ENCODE measurements around the gene TPST1. TPM values are rescaled to one million over a fixed set of nuclear protein-coding genes. Genes with fewer than 3 reads are reported as not detected.

Gene TPST1
- total RNA-seq, 4 donors from 2014 or later: 1.4 to 3.7 (median 3.0) TPM

GRCh38 chr7:66239467-66239856 lies 34.3 kb downstream of the TPST1 start:
- in situ Hi-C loops (cut with MboI; ENCODE audit: low sequenced_read_pairs in 4 of 4) (no loop called here), intact Hi-C loops (cut with DNase I; ENCODE audit: low total_unique reads) (no loop called here)
- no peaks in the 10 kb centered on the region for H3K9me3 ChIP-seq
- DNase-seq (no peak), ATAC-seq (no peak)
- TF ChIP-seq POLR2A (IDR thresholded peaks at IDR 0.05): no peak
- TF ChIP-seq CTCF (IDR thresholded peaks at IDR 0.05 in 4 of 5, conservative IDR thresholded peaks at IDR 0.05 in 1 of 5): no peak
- no peaks in the 10 kb centered on the region for H3K27me3 ChIP-seq
- no peak overlapping the region for H3K27ac ChIP-seq
- no peaks in the 10 kb centered on the region for H3K36me3 ChIP-seq
- no peaks in the 10 kb centered on the region for H3K4me1 ChIP-seq
- H3K4me3 ChIP-seq: no peak overlapping the region

- no peak for ATAC-seq
- Histone ChIP-seq H3K4me3 (no peak overlapping the region), H3K9me3 (no peaks in the 10 kb centered on the region), H3K27me3 (no peaks in the 10 kb centered on the region), H3K4me1 (no peaks in the 10 kb centered on the region), H3K27ac (no peak overlapping the region), H3K36me3 (no peaks in the 10 kb centered on the region)
- in situ Hi-C loops (cut with MboI; ENCODE audit: low sequenced_read_pairs in 4 of 4): no loop called here
- TF ChIP-seq CTCF (IDR thresholded peaks at IDR 0.05 in 4 of 5, conservative IDR thresholded peaks at IDR 0.05 in 1 of 5): no peak
- TF ChIP-seq POLR2A (IDR thresholded peaks at IDR 0.05): no peak
- intact Hi-C loops (cut with DNase I; ENCODE audit: low total_unique reads): no loop called here
- DNase-seq: no peak
Observed at GRCh38 chr7:66245008-66245407, 39.9 kb downstream of the TPST1 start.

GRCh38 chr7:66246554-66247171 lies 41.5 kb downstream of the TPST1 start:
- ATAC-seq (no peak), DNase-seq (no peak)
- Histone ChIP-seq H3K4me3 (no peak overlapping the region), H3K27me3 (no peaks in the 10 kb centered on the region), H3K27ac (no peak overlapping the region), H3K4me1 (no peaks in the 10 kb centered on the region), H3K9me3 (no peaks in the 10 kb centered on the region), H3K36me3 (no peaks in the 10 kb centered on the region)
- TF ChIP-seq CTCF (IDR thresholded peaks at IDR 0.05 in 4 of 5, conservative IDR thresholded peaks at IDR 0.05 in 1 of 5): no peak
- no peak for TF ChIP-seq POLR2A (IDR thresholded peaks at IDR 0.05)
- in situ Hi-C loops (cut with MboI; ENCODE audit: low sequenced_read_pairs in 4 of 4) (no loop called here), intact Hi-C loops (cut with DNase I; ENCODE audit: low total_unique reads) (no loop called here)

GRCh38 chr7:66247380-66248078 lies 42.4 kb downstream of the TPST1 start:
- TF ChIP-seq CTCF (IDR thresholded peaks at IDR 0.05 in 4 of 5, conservative IDR thresholded peaks at IDR 0.05 in 1 of 5) (no peak), POLR2A (IDR thresholded peaks at IDR 0.05) (no peak)
- Histone ChIP-seq H3K27me3 (no peaks in the 10 kb centered on the region), H3K4me3 (no peak overlapping the region), H3K36me3 (no peaks in the 10 kb centered on the region), H3K4me1 (no peaks in the 10 kb centered on the region), H3K27ac (no peak overlapping the region), H3K9me3 (no peaks in the 10 kb centered on the region)
- intact Hi-C loops (cut with DNase I; ENCODE audit: low total_unique reads) (no loop called here), in situ Hi-C loops (cut with MboI; ENCODE audit: low sequenced_read_pairs in 4 of 4) (no loop called here)
- DNase-seq (no peak), ATAC-seq (no peak)
